ENCODE data around the gene FOXL2.

FOXL2 gene

GRCh38 chr3:138945709-138946662 lies 951 bp downstream of the FOXL2 start:
- no peak for DNase-seq (ENCODE audit: low read depth in 2 of 2)

GRCh38 chr3:138944929-138945708 lies 1.8 kb downstream of the FOXL2 start:
- no peak for DNase-seq (ENCODE audit: low read depth in 2 of 2)

GRCh38 chr3:138944654-138944928 lies 2.3 kb downstream of the FOXL2 start:
- DNase-seq (ENCODE audit: low read depth in 2 of 2): no peak

GRCh38 chr3:138943724-138944653 lies 2.9 kb downstream of the FOXL2 start:
- DNase-seq (ENCODE audit: low read depth in 2 of 2): no peak

- DNase-seq (ENCODE audit: low read depth in 2 of 2): no peak
Measured at GRCh38 chr3:138942861-138943623, 3.9 kb downstream of the FOXL2 start.

- no peak for DNase-seq (ENCODE audit: low read depth in 2 of 2)
Measured at GRCh38 chr3:138942271-138942670, 4.7 kb downstream of the FOXL2 start.

GRCh38 chr3:138941259-138941885 lies 5.6 kb downstream of the FOXL2 start:
- DNase-seq (ENCODE audit: low read depth in 2 of 2): no peak

- no peak for DNase-seq (ENCODE audit: low read depth in 2 of 2)
Measured at GRCh38 chr3:138940446-138940845, 6.5 kb downstream of the FOXL2 start.

- DNase-seq (ENCODE audit: low read depth in 2 of 2): no peak
Measured at GRCh38 chr3:138939561-138940241, 7.2 kb downstream of the FOXL2 start.

GRCh38 chr3:138938877-138939560 lies 7.9 kb downstream of the FOXL2 start:
- DNase-seq (ENCODE audit: low read depth in 2 of 2): no peak

- no peak for DNase-seq (ENCODE audit: low read depth in 2 of 2)
Measured at GRCh38 chr3:138938056-138938876, 8.7 kb downstream of the FOXL2 start.

- no peak for DNase-seq (ENCODE audit: low read depth in 2 of 2)
Measured at GRCh38 chr3:138937690-138938055, 9.3 kb downstream of the FOXL2 start.

GRCh38 chr3:138936741-138937689 lies 9.9 kb downstream of the FOXL2 start:
- no peak for DNase-seq (ENCODE audit: low read depth in 2 of 2)

- peak in 1 of 2 donors; percentile 69 for DNase-seq (ENCODE audit: low read depth in 2 of 2)
Measured at GRCh38 chr3:138935863-138936740, 10.8 kb downstream of the FOXL2 start.

GRCh38 chr3:138935505-138935862 lies 11.5 kb downstream of the FOXL2 start:
- DNase-seq (ENCODE audit: low read depth in 2 of 2): no peak

GRCh38 chr3:138933981-138934691 lies 12.8 kb downstream of the FOXL2 start:
- no peak for DNase-seq (ENCODE audit: low read depth in 2 of 2)

Data from stimulated activated CD8-positive, alpha-beta memory T cell treated with anti-CD3 and anti-CD28 coated beads, Interleukin-2, amount 100 ng/mL, for 48 hours (primary cell).